SK-N-SH (cell line): ENCODE results near the gene HLA-DMA. TPM values are rescaled to one million over a fixed set of nuclear protein-coding genes. Genes with fewer than 3 reads are reported as not detected.

Source experiments
- CTCF ChIA-PET: fragments of 300-600, 350-600 bp; formaldehyde crosslinking; extraction: SDS; loops from one replicate; lab custom pipeline; 2021; lab: Yijun Ruan, JAX
- POLR2A ChIA-PET: fragments of 350-600 bp; sonication (Branson Sonifier 250); formaldehyde crosslinking; extraction: SDS; loops from one replicate; lab custom pipeline; 2020; ENCODE audit warnings: antibody characterized with exemption, inconsistent platforms; lab: Yijun Ruan, JAX
- DNase-seq: peaks from one replicate; pipeline ENCODE4 v3.0.0; 2012
- H2AFZ ChIP-seq: fragments of 200-600 bp; sonication (generic); 2 replicates; pipeline ENCODE4 v1.8.1; 2016; ENCODE audit warnings: antibody characterized with exemption, mild to moderate bottlenecking, low read depth
- H3F3A ChIP-seq: fragments of 200-600 bp; sonication (generic); replicated peaks from 2 replicates; pipeline ENCODE3; 2016; ENCODE audit warnings: antibody characterized with exemption, mild to moderate bottlenecking; ENCODE audit not compliant: insufficient read depth
- H3K27ac ChIP-seq, 2 experiments: fragments of 200-500 bp in 1 of 2; fragments of 200-600 bp in 1 of 2; sonication (Bioruptor generic) in 1 of 2; sonication (generic), shearing (Covaris generic) in 1 of 2; 2 replicates each; pipeline versions ENCODE4 v1.5.1 to v1.6.1; 2014 to 2016; ENCODE audit warnings: low read depth in 2 of 2, inconsistent platforms in 1 of 2, low read length in 1 of 2, mild to moderate bottlenecking in 1 of 2, mixed read lengths in 1 of 2
- H3K27me3 ChIP-seq: fragments of 200-600 bp; sonication (generic), shearing (Covaris generic); 2 replicates; pipeline ENCODE4 v1.6.1; 2016; ENCODE audit warnings: mixed run types; ENCODE audit not compliant: insufficient read depth
- H3K36me3 ChIP-seq, 2 experiments: fragments of 200-500 bp in 1 of 2; fragments of 200-600 bp in 1 of 2; sonication (Bioruptor generic) in 1 of 2; sonication (generic) in 1 of 2; replicated peaks in 1 of 2; 2 replicates each; pipeline versions ENCODE3 to v1.5.1; 2014 to 2016; ENCODE audit warnings: low read length in 1 of 2, mild to moderate bottlenecking in 1 of 2; ENCODE audit not compliant: insufficient read depth in 2 of 2, control insufficient read depth in 1 of 2
- H3K4me1 ChIP-seq, 2 experiments: fragments of 200-500 bp in 1 of 2; fragments of 200-600 bp in 1 of 2; sonication (Bioruptor generic) in 1 of 2; sonication (generic), shearing (Covaris generic) in 1 of 2; 2 replicates each; pipeline versions ENCODE4 v1.5.1 to v1.6.1; 2014 to 2016; ENCODE audit warnings: low read depth in 1 of 2, low read length in 1 of 2, mixed run types in 1 of 2; ENCODE audit not compliant: insufficient read depth in 2 of 2, control insufficient read depth in 1 of 2
- H3K4me2 ChIP-seq: fragments of 200-600 bp; sonication (generic), shearing (Covaris generic); 2 replicates; pipeline ENCODE4 v1.6.1; 2017; ENCODE audit warnings: mixed run types
- H3K4me3 ChIP-seq, 2 experiments: fragments of 200-500 bp in 1 of 2; fragments of 200-600 bp in 1 of 2; sonication (Bioruptor generic) in 1 of 2; sonication (generic), shearing (Covaris generic) in 1 of 2; 2 replicates each; pipeline versions ENCODE4 v1.5.1 to v1.8.1; 2014 to 2016; ENCODE audit warnings: low read depth in 2 of 2, inconsistent platforms in 1 of 2, low read length in 1 of 2, mild to moderate bottlenecking in 1 of 2, mixed read lengths in 1 of 2, moderate library complexity in 1 of 2
- H3K79me2 ChIP-seq: fragments of 200-600 bp; sonication (generic); 2 replicates; pipeline ENCODE4 v1.8.1; 2017; ENCODE audit warnings: mild to moderate bottlenecking; ENCODE audit not compliant: insufficient read depth
- H3K9ac ChIP-seq: fragments of 200-600 bp; sonication (generic); 2 replicates; pipeline ENCODE4 v1.6.1; 2017; ENCODE audit warnings: mixed run types
- H3K9me2 ChIP-seq: fragments of 200-600 bp; sonication (generic); 2 replicates; pipeline ENCODE4 v1.6.1; 2017; ENCODE audit warnings: mixed run types
- H3K9me3 ChIP-seq: fragments of 200-600 bp; sonication (generic); 2 replicates; pipeline ENCODE4 v1.6.1; 2017; ENCODE audit warnings: mixed run types, mild to moderate bottlenecking, moderate library complexity
- H4K20me1 ChIP-seq: fragments of 200-600 bp; sonication (generic); 2 replicates; pipeline ENCODE4 v1.6.1; 2017; ENCODE audit warnings: mild to moderate bottlenecking, mixed run types; ENCODE audit not compliant: insufficient read depth
- CHD2 ChIP-seq: fragments of 150-350 bp; IDR thresholded peaks from 2 replicates; pipeline ENCODE4 v1.6.1; 2018; ENCODE audit warnings: low read length; ENCODE audit not compliant: partially characterized antibody
- ELF1 ChIP-seq: IDR thresholded peaks from 2 replicates; pipeline ENCODE4 v1.4.0; 2012
- EP300 ChIP-seq, 2 experiments: IDR thresholded peaks; 2 replicates each; pipeline versions ENCODE4 v1.4.0 to v1.6.1; 2012; ENCODE audit warnings: borderline replicate concordance in 1 of 2, low read depth in 1 of 2, low read length in 1 of 2
- FOSL2 ChIP-seq: IDR thresholded peaks from 2 replicates; pipeline ENCODE4 v1.4.0; 2012; ENCODE audit warnings: low read depth, mild to moderate bottlenecking, moderate library complexity, borderline replicate concordance
- MAX ChIP-seq: IDR thresholded peaks from 2 replicates; pipeline ENCODE4 v1.4.0; 2012; ENCODE audit warnings: low read depth
- MXI1 ChIP-seq: IDR thresholded peaks from 2 replicates; pipeline ENCODE4 v1.6.1; 2012; ENCODE audit warnings: mild to moderate bottlenecking, low read depth, low read length, improper control_type of control experiment
- NFIC ChIP-seq: IDR thresholded peaks from 2 replicates; pipeline ENCODE4 v1.4.0; 2012; ENCODE audit warnings: borderline replicate concordance
- POLR2AphosphoS5 ChIP-seq: IDR thresholded peaks from 2 replicates; pipeline ENCODE4 v1.6.1; 2012; ENCODE audit warnings: low read depth, low read length
- RAD21 ChIP-seq: IDR thresholded peaks from 2 replicates; pipeline ENCODE4 v1.6.1; 2012; ENCODE audit warnings: mild to moderate bottlenecking, low read length
- RFX5 ChIP-seq: IDR thresholded peaks from 2 replicates; pipeline ENCODE4 v1.6.1; 2012; ENCODE audit warnings: mild to moderate bottlenecking, improper control_type of control experiment, low read length
- SIN3A ChIP-seq: IDR thresholded peaks from 2 replicates; pipeline ENCODE4 v1.6.1; 2012; ENCODE audit warnings: low read depth, mild to moderate bottlenecking, low read length, moderate library complexity, borderline replicate concordance
- TAF1 ChIP-seq: IDR thresholded peaks from 2 replicates; pipeline ENCODE4 v1.6.1; 2012; ENCODE audit warnings: low read depth, mild to moderate bottlenecking, low read length, moderate library complexity, borderline replicate concordance
- TCF12 ChIP-seq: IDR thresholded peaks from 2 replicates; pipeline ENCODE4 v1.4.0; 2012
- TEAD4 ChIP-seq: IDR thresholded peaks from 2 replicates; pipeline ENCODE4 v1.4.0; 2012; ENCODE audit warnings: mild to moderate bottlenecking, borderline replicate concordance; ENCODE audit not compliant: insufficient read depth
- YY1 ChIP-seq: IDR thresholded peaks from 2 replicates; pipeline ENCODE4 v1.4.0; 2012; ENCODE audit warnings: low read depth, mild to moderate bottlenecking
- WGBS: methylation state at CpG from one replicate; pipeline ENCODE4 v1.1.6; 2017; ENCODE audit warnings: low lambda C conversion rate; 5-methylcytosine and 5-hydroxymethylcytosine counted together
- polyA plus RNA-seq, 3 experiments: library from polyadenylated mRNA; depleted of rRNA; stranded (reverse); fragments of >200 nt; gene quantifications; 2 replicates each; pipeline ENCODE4 v1.2.3, GENCODE V29; 2012
- TF ChIP-seq, protein P1 (sequence below): fragments of 150-350 bp; IDR thresholded peaks from 2 replicates; pipeline ENCODE4 v1.6.1; 2017; ENCODE audit warnings: antibody characterized with exemption, low read length, low read depth, borderline replicate concordance
- TF ChIP-seq, protein P2 (sequence below): IDR thresholded peaks from 2 replicates; pipeline ENCODE4 v1.6.1; 2012; ENCODE audit warnings: mild to moderate bottlenecking, low read depth, low read length, moderate library complexity
- TF ChIP-seq, protein P3 (sequence below): fragments of 150-350 bp; IDR thresholded peaks from 2 replicates; pipeline ENCODE4 v1.6.1; 2016; ENCODE audit warnings: mild to moderate bottlenecking, low read depth, low read length

HLA-DMA gene
- polyA plus RNA-seq, 1 of the 3 experiments (the other 2 are of a cell fraction) = 1.2 TPM

DNA sequence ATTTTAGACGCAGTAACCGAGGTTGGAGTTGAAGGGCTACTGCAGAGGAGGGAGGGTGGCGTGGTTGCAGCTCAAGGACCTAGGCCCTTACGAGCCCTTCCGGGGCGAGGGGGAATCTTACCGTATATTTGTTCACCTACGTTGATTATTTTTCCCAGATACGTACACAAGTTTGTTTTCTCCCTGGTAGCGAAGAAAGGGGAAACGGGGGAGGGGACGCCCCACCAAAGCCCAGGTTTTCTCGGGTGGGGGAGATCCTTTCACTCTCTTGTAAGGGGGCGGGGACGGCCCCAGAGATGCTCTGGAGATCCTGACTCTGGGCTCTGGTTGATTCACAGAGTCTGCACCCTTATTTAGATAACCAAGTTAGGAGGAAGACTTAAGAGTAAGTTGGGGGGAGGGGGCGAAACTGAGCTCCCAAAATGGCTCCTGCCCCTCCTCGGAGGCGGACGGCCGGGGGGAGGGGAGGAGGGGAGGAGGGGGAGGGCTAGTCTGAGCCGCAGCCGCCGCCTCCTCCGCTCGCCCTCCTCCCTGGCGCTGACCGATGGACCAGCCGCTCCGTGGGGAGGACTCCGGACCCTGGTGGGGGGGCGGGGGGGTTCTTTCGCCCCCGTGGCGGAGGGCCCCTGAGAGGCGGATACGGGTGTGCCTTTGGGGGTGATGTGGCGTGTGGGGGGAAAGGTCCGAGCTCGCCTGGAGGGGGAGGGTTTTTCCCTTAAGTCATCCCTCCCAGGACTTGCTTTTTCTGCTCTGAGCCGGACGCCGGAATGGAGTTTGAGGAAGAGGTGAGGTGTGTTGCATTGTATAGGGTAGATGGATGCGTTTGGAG lies 17.7 kb upstream of the HLA-DMA start:
- POLR2A ChIA-PET = interaction anchor here (0.6 to 4.7 kb wide), 9 partner anchors 14 to 1423 kb away, joined by 3 to 50 read pairs (median 6); partner anchors contain the start of genes ATF6B, ATP6V1G2, NFKBIL1 and RPS18
- Histone ChIP-seq H3K27ac (peak overlapping the region; percentile 97 to 99), H3K9me3 (no peaks in the 10 kb centered on the region), H2AFZ (no peak overlapping the region), H3K79me2 (peaks cover 70% of the 10 kb centered on the region), H3K4me3 (peak overlapping the region; percentile 80 to 83), H3K27me3 (no peaks in the 10 kb centered on the region), H3K36me3 (peaks cover 29 to 38% of the 10 kb centered on the region in 2 experiments), H3K9ac (peak overlapping the region; percentile 94)
- CTCF ChIA-PET = interaction anchor here (0.7 to 12.0 kb wide), 9 partner anchors 13 to 284 kb away, joined by 3 to 203 read pairs (median 11); partner anchors contain the start of genes HLA-DMA and TAP2
- peak; percentile 74 for DNase-seq
- peak; percentile 69 for TF ChIP-seq TAF1
- TF ChIP-seq CHD2 = peak; percentile 84
- TF ChIP-seq NFIC = 0 out of 2 replicates have a peak, but pooled peaks have one; percentile 5
- TF ChIP-seq, protein P1, sequence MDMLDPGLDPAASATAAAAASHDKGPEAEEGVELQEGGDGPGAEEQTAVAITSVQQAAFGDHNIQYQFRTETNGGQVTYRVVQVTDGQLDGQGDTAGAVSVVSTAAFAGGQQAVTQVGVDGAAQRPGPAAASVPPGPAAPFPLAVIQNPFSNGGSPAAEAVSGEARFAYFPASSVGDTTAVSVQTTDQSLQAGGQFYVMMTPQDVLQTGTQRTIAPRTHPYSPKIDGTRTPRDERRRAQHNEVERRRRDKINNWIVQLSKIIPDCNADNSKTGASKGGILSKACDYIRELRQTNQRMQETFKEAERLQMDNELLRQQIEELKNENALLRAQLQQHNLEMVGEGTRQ = no peak
- peak; percentile 27 to 50; a peak in 2 of 4 replicates for TF ChIP-seq EP300 (IDR thresholded peaks at IDR 0.05; ENCODE audit: borderline replicate concordance in 1 of 2, low read depth in 1 of 2, low read length in 1 of 2)
- TF ChIP-seq YY1 = peak; percentile 84; the same call in 1 of the 2 replicates
- no peak for TF ChIP-seq RFX5
- TF ChIP-seq POLR2AphosphoS5 = peak; percentile 54; the same call in 1 of the 2 replicates
- peak; percentile 46; the same call in 1 of the 2 replicates for TF ChIP-seq SIN3A
- TF ChIP-seq, all 33 proteins: peak for 7
- Histone ChIP-seq H3K9me2 (no peaks in the 10 kb centered on the region), H3K4me2 (peak overlapping the region; percentile 97), H3K4me1 (peaks cover 15 to 19% of the 10 kb centered on the region in 2 experiments; a peak in 3 of 4 replicates), H3F3A (peaks cover 45% of the 10 kb centered on the region), H4K20me1 (peaks cover 36% of the 10 kb centered on the region)
- 2% methylated on average over 33 of the region's 43 CpGs for WGBS

DNA sequence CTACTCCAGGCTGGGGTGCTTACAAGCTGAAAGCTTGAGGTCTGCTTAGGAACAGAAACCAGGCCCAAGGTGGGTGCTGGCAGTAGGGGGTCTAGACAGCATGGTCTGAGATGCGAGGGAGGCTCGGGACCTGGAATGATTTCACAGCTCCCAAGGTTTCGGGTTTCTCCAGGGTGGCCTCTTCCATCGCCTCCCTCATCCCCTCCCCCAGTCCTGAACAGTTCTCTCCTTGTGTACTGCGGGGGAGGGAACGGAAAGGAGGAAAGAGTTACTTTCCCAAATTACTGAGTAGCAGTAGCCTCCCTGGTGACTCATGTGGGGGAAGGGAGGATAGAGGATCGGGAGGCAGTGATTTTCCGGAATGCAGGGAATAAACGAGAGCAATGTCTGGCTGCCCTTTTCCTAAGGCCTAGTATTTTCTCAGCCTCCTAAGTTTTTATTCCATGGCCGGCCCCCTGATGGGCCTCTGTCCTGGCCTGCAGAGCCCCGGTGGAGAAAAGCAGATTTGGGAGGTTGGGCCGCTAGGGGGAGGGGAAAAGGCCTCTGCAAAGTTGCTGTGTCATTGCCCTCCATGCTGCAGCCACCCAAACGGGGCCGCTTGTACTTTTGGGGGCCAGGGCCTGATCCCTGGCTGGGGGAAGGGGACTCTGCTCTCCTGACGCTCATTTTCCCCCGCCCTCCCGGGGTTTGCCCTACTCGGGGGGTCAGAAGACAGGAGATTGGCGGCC lies 17.0 kb upstream of the HLA-DMA start:
- CTCF ChIA-PET = interaction anchor here (0.7 to 12.0 kb wide), 9 partner anchors 14 to 285 kb away, joined by 3 to 203 read pairs (median 7); partner anchors contain the start of genes HLA-DMA and TAP2
- peaks cover 69% of the 10 kb centered on the region for H3K79me2 ChIP-seq
- peaks cover 28% of the 10 kb centered on the region for H4K20me1 ChIP-seq
- H3K4me2 ChIP-seq = peak overlapping the region; percentile 97
- peaks cover 22 to 30% of the 10 kb centered on the region in 2 experiments for H3K36me3 ChIP-seq
- no peaks in the 10 kb centered on the region for H3K9me3 ChIP-seq
- H2AFZ ChIP-seq = no peak overlapping the region
- POLR2A ChIA-PET = interaction anchor here (0.6 to 4.7 kb wide), 4 partner anchors 15 to 774 kb away, joined by 3 to 42 read pairs (median 3); no protein-coding TSS in a partner anchor
- no peaks in the 10 kb centered on the region for H3K27me3 ChIP-seq
- H3K9ac ChIP-seq = peak overlapping the region; percentile 94
- H3K4me1 ChIP-seq = peaks cover 7 to 12% of the 10 kb centered on the region in 2 experiments; a peak in 3 of 4 replicates
- H3F3A ChIP-seq = peaks cover 42% of the 10 kb centered on the region
- WGBS = 4% methylated on average over 18 of the region's 19 CpGs
- H3K27ac ChIP-seq = peak overlapping the region; percentile 97 to 99
- no peaks in the 10 kb centered on the region for H3K9me2 ChIP-seq
- DNase-seq = peak; percentile 35
- peak overlapping the region; percentile 80 to 83 for H3K4me3 ChIP-seq
- TF ChIP-seq TCF12 = peak; percentile 35; the same call in 1 of the 2 replicates
- 0 out of 2 replicates have a peak, but pooled peaks have one; percentile 43 for TF ChIP-seq MAX
- no peak for TF ChIP-seq MXI1
- TF ChIP-seq FOSL2 = peak; percentile 81
- peak; percentile 10 to 59; a peak in 2 of 4 replicates for TF ChIP-seq EP300 (IDR thresholded peaks at IDR 0.05; ENCODE audit: borderline replicate concordance in 1 of 2, low read depth in 1 of 2, low read length in 1 of 2)
- TF ChIP-seq TEAD4 = peak; percentile 11
- peak; percentile 31 for TF ChIP-seq POLR2AphosphoS5
- TF ChIP-seq ELF1 = no peak
- TF ChIP-seq RAD21 = 0 out of 2 replicates have a peak, but pooled peaks have one; percentile 6
- TF ChIP-seq, protein P2, sequence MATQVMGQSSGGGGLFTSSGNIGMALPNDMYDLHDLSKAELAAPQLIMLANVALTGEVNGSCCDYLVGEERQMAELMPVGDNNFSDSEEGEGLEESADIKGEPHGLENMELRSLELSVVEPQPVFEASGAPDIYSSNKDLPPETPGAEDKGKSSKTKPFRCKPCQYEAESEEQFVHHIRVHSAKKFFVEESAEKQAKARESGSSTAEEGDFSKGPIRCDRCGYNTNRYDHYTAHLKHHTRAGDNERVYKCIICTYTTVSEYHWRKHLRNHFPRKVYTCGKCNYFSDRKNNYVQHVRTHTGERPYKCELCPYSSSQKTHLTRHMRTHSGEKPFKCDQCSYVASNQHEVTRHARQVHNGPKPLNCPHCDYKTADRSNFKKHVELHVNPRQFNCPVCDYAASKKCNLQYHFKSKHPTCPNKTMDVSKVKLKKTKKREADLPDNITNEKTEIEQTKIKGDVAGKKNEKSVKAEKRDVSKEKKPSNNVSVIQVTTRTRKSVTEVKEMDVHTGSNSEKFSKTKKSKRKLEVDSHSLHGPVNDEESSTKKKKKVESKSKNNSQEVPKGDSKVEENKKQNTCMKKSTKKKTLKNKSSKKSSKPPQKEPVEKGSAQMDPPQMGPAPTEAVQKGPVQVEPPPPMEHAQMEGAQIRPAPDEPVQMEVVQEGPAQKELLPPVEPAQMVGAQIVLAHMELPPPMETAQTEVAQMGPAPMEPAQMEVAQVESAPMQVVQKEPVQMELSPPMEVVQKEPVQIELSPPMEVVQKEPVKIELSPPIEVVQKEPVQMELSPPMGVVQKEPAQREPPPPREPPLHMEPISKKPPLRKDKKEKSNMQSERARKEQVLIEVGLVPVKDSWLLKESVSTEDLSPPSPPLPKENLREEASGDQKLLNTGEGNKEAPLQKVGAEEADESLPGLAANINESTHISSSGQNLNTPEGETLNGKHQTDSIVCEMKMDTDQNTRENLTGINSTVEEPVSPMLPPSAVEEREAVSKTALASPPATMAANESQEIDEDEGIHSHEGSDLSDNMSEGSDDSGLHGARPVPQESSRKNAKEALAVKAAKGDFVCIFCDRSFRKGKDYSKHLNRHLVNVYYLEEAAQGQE = peak; percentile 60; the same call in 1 of the 2 replicates
- TF ChIP-seq, protein P3, sequence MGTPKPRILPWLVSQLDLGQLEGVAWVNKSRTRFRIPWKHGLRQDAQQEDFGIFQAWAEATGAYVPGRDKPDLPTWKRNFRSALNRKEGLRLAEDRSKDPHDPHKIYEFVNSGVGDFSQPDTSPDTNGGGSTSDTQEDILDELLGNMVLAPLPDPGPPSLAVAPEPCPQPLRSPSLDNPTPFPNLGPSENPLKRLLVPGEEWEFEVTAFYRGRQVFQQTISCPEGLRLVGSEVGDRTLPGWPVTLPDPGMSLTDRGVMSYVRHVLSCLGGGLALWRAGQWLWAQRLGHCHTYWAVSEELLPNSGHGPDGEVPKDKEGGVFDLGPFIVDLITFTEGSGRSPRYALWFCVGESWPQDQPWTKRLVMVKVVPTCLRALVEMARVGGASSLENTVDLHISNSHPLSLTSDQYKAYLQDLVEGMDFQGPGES = no peak
